Stimulated activated CD4-positive, alpha-beta T cell treated with anti-CD3 and anti-CD28 coated beads, TNF-alpha, amount 100 ng/mL, for 24 hours (primary cell): ENCODE data around the gene ZKSCAN3.
"Not testable (repeated sequence)": the region's sequence is repeated elsewhere in the genome, so short reads cannot be mapped to it uniquely, and the experiment has no call there.

ENCODE experiments used
- DNase-seq, 3 experiments: peaks; one replicate each; pipeline ENCODE4 v3.0.0-alpha.2; 2020; ENCODE audit warnings: low read depth in 3 of 3

Gene ZKSCAN3

DNA sequence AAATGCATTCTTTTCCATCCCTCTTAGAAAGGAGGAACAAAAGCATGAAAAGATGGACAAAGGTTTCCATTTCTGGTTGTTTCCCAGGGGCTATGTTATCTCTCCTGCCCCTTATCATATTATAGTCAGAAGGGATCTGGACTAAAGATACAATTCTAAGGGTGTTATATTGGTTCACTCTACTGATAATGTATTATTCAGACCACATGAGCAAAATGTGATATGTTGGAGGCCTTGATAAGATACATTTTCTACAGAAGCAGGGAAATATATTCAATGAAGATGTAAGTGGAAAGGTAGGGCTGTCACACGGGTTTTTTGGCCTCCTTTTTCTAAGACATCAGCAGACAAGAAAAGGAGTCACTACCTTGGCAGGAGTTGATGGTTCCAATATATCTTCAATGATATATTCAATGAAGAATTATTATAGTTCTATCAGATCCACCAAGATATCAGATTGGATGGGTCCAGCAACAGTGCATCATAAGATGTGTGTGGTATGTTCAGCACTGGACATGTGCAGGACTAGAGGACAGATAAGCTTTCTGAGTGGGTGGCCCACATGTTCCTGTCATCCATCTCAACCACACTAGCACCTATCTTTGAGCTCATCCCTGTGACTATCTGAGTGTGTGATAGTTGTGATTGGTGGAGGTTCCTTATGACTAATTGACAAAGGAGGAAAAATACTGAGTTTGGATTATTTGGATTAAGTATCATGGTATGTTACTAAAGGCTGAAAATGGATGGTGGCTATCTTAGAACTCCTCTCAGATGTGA, 5.7 kb upstream of the ZKSCAN3 start:
- DNase-seq: no peak

- no peak for DNase-seq
Observed at GRCh38 chr6:28345201-28345600, 4.5 kb upstream of the ZKSCAN3 start.

GRCh38 chr6:28347119-28347518, 2.6 kb upstream of the ZKSCAN3 start:
- DNase-seq: no peak

DNA sequence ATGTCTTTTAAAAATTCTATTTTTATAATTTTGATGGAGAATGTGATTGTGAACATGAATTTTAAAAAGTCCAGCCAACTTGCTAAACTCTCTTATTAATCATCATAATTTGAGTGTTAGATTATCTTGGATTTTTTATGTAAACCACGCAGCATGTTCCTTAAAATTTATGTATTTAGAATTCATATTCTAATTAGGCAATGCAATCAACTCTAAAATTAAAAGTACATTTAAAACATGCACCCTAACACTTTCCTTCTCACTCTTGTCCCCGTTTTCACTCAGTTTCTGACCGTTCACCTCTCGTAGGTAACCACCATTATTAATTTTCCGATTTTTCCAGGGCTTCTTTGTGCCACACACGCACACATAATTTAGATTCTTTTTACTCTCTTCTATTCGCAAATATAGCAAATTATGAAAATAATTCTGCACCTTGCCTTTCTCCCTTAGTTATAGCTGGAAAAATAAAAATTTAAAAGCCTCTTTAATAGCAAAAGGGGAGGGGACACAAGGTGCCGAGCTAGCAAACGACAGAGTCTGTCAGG, 329 bp upstream of the ZKSCAN3 start:
- DNase-seq: no peak

DNA sequence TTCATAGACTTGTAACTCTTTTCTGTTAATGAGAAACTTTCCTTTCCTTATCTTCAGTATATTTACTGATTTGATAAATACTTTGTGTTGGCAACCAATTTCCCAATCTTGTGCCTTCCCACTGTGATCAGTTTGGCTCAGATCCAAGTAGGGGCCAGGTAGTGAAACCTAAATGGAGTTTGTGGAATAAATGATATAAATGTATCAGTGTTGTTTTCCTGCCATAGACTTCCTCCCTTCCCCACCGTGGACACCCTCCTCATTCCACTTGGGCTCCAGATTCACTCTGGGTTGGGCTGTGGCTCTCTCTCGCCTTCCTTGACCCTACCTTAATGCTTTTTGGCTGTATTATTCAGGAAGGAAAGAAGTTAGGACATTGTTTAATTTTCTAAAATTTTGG, 1.3 kb downstream of the ZKSCAN3 start:
- no peak for DNase-seq

DNA sequence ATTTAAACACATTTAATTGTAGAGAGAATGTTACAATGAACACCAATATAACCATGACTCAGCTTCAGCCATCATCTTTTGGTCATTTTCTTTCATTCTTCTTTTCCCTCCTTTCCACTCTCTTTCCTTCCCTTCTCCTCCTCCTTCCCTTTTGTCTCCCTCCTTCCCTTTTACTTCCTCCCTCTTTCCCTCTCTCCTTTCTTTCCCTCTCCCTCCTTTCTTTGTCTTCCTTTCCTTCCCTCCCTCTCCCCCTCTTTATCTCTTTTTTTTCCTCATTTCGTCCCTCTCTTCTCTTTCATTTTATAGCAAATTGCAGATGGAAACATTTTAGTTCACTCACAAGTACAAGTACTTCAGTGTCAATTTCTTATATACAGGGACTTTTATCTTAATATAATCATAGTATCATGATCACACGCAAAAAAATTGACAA, 1.8 kb downstream of the ZKSCAN3 start:
- DNase-seq: no peak

DNA sequence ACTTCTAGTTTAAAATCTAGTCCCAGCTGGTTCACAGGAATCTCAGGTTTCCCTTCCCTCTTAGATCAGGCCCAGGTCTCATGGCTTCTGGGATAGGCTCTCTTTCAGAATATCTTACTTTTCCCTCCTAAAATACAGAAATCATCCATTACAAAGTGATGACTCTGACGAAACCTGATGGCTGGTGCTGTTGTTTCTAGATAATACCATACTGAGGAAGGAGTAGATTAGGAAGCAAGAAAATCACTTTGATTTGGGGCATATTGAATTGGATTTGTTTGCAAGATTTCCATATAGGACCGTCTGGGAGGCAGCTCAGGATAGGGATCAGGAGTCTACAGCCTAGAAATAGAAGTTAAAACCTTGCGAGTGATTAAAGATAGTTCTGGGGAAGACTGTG, 3.6 kb downstream of the ZKSCAN3 start:
- no peak for DNase-seq

- no peak for DNase-seq
Observed at GRCh38 chr6:28353981-28354676, 4.4 kb downstream of the ZKSCAN3 start.

DNA sequence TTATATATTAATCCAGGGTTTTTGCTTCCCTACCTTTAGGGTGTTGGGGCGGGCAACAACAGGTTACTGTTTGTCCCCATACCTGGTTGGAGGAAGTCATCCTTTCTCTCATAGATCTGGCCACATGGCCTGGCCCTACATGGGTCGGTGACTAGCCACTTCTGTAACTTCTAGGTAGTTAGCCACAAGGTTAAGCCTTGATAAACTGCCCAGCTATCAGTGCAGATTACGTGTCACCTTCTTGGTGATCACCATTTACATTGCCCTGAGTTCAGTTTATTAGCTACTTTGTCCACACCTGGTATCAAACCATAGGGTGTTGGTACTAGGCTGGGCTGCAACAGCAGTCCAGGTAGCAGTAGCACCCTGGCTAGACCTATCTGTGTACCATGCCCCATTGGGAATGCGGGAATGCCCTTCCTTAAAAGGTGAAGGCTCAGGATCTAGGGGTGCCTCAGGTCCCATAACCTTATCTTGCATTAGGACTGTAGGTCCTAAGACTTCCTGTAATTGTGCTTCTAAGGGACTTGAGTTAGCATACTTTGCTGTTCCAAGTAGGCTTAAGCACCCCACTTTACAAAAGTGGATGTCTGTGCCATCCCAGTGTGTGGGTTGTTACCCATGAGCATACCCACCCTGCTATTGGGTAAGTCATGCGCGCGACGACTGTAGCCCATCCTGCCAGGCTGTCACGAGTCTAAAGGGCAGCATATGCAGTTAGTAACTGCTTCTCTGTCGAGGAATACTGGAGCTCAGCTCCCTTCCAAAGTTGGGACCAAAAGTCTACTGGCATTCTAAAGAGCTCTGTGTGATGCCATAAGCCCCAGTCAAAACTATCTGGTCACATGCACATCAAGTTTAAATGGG, 5.2 kb downstream of the ZKSCAN3 start:
- DNase-seq: no peak

DNA sequence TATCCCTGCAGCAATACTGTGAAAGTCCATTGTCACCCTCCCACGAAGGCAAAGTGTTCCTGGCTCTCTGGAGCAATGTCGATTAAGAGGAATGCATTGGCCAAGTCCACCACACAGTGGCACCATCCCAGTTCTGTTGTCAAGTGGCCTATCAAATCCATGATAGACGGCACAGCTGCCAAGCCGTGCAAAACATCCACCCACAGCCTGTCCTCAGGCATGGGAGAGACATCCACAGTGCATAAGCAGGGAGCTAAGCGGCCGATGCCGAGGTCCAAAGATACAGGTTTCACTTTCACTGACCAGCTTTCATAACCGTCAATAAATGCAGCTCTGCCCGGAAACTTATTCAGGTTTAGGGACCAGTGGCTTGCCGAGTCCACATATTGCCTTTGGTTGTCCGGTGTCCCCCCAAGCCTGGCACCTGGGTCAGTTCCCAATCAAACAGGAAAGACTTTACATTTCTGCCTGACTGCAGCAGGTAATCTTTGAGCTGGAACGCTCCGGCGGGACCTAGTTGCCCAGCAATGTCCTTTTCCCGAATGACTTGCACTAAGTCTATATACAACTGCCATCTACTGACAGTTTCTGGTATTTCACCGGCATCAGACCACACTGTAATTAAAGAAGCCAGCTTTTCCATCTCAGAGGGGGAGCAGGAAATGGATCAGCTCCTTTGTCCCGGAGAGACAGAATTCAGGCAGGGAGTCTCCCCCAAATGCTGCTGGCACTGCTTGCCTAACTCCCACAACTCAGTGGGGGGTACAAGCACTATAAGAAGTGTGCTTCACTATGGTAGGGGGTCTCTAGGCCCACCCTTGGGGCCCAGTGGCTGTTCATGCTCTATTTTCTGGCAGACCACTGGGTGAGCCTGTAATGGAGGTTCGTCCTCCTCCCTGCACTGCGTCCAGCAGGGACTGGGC, 6.3 kb downstream of the ZKSCAN3 start:
- peak; percentile 31 to 63 (median 43) for DNase-seq

- DNase-seq: no peak
Observed at GRCh38 chr6:28356666-28357020, 6.9 kb downstream of the ZKSCAN3 start.

DNA sequence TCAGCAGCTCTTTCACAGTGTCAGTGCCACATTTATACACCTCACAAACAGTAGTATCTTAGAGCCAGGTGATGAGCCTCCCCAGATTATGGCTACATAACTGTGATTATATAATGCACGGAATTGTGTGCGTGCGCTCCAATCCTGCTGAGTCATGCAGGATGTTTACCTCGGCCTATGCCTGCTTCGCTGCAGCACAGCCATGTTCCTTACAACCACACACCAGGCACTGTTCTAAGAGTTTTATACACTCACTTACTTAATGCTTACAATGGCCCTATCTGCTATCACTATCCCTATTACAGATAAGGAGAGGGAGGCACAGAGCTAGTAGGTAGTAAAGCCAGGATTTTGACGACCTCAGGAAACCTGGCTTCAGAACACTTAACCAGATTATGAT, 7.3 kb downstream of the ZKSCAN3 start:
- no peak for DNase-seq

DNA sequence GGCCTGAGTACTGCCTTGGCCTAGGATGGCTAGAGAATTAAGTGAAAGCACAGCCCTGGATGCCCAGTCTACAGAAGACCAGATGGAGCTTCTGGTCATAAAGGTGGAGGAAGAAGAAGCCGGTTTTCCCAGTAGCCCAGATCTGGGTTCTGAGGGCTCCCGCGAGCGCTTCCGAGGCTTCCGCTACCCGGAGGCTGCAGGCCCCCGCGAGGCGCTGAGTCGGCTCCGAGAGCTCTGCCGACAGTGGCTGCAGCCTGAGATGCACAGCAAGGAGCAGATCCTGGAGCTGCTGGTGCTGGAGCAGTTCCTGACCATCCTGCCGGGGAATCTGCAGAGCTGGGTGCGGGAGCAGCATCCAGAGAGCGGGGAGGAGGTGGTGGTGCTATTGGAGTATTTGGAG, 9.8 kb downstream of the ZKSCAN3 start:
- not testable (repeated sequence) for DNase-seq

GRCh38 chr6:28360961-28361360, 11.2 kb downstream of the ZKSCAN3 start:
- DNase-seq: no peak

GRCh38 chr6:28365590-28365989, 15.8 kb downstream of the ZKSCAN3 start:
- not testable (repeated sequence) for DNase-seq

- no peak for DNase-seq
Observed at GRCh38 chr6:28368522-28368921, 18.8 kb downstream of the ZKSCAN3 start.

DNA sequence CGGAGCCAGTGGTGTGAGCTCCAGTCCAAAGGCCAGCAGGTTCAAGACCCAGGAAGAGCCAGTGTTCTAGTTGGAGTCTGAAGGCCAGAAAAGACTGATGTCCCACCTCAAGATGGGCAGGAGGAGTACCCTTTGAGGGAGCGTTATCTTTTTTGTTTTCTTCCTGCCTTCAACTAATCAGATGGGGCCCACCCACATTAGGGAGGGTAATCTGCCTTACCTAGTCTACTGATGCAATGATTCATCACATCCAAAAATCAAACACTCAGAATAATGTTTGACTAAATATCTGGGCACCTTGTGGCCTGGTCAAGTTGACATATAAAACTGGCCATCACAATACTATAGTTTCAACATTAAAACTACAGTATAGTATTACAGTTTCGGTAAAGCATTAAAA, 19.7 kb downstream of the ZKSCAN3 start:
- DNase-seq: no peak

DNA sequence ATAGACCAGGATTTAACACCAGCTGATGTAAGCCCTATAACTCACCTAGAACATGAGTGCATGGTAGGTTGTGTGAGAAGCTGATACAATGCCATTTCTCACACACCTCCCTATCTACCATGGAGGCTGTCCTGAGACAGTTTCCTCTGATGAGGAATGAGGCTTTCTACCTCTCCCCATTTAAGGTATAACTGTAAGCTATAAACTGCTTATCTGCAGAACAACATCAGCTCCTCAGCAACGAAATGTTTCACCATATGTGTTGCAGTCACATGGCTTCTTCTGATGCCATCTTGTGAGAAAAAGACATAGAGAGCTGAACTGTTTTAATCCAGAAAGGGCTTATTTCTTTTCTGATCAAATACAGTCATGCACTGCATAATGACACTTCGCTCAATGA, 20.7 kb downstream of the ZKSCAN3 start:
- DNase-seq: no peak

DNA sequence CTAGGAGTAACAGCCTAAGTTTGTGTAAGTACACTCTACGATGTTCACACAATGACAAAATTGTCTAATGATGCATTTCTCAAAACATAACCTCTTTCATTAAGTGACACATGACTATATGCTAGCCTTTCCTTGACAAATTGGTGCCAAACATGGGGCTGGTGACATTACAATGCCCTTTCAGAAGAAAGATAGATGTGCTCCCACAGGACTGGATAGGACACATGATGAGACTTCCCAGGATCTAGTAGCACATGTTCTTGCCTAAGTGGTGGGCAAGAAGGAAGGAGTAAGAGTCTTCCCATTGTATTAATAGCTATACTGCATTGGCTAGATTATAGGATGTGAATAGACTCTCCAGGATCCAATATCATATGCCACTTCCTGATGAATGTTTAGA, 21.5 kb downstream of the ZKSCAN3 start:
- DNase-seq: no peak

DNA sequence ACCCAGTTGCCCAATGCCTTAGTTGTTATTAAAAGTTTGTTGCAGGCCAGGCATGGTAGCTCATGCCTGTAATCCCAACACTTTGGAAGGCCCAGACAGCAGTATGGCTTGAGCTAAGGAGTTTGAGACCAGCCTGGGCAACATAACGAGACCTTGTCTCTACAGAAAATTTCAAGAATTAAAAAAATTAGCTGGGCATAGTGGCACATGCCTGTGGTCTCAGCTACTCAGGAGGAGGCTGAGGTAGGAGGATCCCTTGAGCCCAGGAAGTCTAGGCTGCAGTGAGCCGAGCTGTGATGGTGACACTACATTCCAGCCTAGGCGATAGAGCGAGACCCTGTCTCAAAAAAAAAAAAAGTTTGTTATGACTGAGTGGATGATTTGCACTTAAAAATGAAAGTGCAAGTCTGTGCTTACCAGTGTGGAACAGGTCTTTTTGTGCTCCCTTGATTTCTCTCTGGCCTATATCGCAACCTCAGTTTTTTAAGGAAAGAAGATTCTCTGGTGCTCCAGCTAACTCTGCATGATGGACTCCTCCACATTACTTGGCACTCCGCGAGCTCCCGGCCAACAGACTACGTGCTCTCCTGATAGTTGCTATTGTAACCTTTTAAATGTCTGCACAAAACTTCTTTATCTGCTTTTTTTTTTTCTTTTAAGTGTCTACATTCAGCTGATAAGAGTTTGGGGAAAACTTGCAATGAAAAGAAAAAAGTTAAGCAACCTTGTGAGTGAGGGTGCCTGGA, 22.1 kb downstream of the ZKSCAN3 start:
- DNase-seq: no peak
